Spinal cord (tissue), 10 donors: Measurements from ENCODE around the gene RPS6KB1. TPM values are rescaled to one million over a fixed set of nuclear protein-coding genes. Genes with fewer than 3 reads are reported as not detected.
"Not testable (repeated sequence)": the region's sequence is repeated elsewhere in the genome, so short reads cannot be mapped to it uniquely, and the experiment has no call there.

ENCODE experiments used
- DNase-seq, 6 donors: peaks; one replicate each; pipeline versions ENCODE4 v3.0.0 to v3.0.0-alpha.2; 2013 to 2015; ENCODE audit warnings: low spot score in 6 of 6, low read depth in 4 of 6
- H3K27ac ChIP-seq: one replicate; pipeline ENCODE4 v1.5.1; 2013; ENCODE audit warnings: low read depth, low read length, control low read depth
- H3K27me3 ChIP-seq: one replicate; pipeline ENCODE4 v1.6.1; 2013; ENCODE audit warnings: low read length; ENCODE audit not compliant: control insufficient read depth, insufficient read depth
- H3K36me3 ChIP-seq: one replicate; pipeline ENCODE4 v1.6.1; 2013; ENCODE audit warnings: low read length; ENCODE audit not compliant: control insufficient read depth, insufficient read depth
- H3K4me1 ChIP-seq: one replicate; pipeline ENCODE4 v1.6.1; 2013; ENCODE audit warnings: low read length; ENCODE audit not compliant: control insufficient read depth, insufficient read depth
- H3K4me3 ChIP-seq: one replicate; pipeline ENCODE4 v1.5.1; 2013; ENCODE audit warnings: low read depth, low read length, control low read depth
- H3K9me3 ChIP-seq: one replicate; pipeline ENCODE4 v1.6.1; 2013; ENCODE audit warnings: low read length; ENCODE audit not compliant: control insufficient read depth, insufficient read depth
- WGBS: methylation state at CpG from one replicate; pipeline ENCODE4 v1.1.5; 2013; ENCODE audit warnings: missing lambda C conversion rate; ENCODE audit not compliant: insufficient coverage; 5-methylcytosine and 5-hydroxymethylcytosine counted together
- polyA plus RNA-seq, 2 donors: library from polyadenylated mRNA; unstranded; fragments of 120-200 nt; gene quantifications; one replicate each; pipeline ENCODE4 v1.2.1, GENCODE V29; 2013; ENCODE audit not compliant: insufficient read length in 2 of 2
- total RNA-seq, 2 donors: library from RNA; depleted of rRNA in 1 of 2; stranded (reverse); fragments of 120-200 nt in 1 of 2; fragments of >200 nt in 1 of 2; gene quantifications; one replicate each; pipeline versions ENCODE4 v1.2.3 to v1.2.4, GENCODE V29; 2013 to 2014
- donor health status: healthy.

The RPS6KB1 gene
- total and polyA plus RNA-seq, 4 donors, result 29.2 to 41.6 (median 31.6) TPM

DNA sequence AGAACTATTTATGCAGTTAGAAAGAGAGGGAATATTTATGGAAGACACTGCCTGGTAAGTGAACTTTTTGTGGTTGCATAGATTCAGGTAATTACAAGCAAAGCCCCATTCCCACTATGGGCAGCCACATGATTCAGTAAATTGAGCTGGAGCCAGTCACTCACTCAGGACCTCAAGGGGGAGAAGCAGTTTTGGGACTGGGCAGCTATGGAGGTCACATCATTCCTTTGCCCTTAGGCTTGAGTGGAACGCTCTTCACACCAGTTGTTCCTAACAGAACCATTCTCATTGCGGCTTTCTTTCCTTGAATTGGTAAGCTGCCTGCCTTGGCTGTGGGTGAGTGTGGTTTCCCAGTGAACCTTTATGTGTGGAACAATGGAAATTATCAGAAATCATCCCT, 37.2 kb downstream of the RPS6KB1 start:
- H3K4me3 ChIP-seq, DNase-seq, H3K4me1 ChIP-seq, H3K27me3 ChIP-seq, H3K27ac ChIP-seq, H3K9me3 ChIP-seq: not testable (repeated sequence)
- no CpG with 5 or more reads among the region's 2 CpGs for WGBS
- H3K36me3 ChIP-seq, result peaks cover 29% of the 10 kb centered on the region

DNA sequence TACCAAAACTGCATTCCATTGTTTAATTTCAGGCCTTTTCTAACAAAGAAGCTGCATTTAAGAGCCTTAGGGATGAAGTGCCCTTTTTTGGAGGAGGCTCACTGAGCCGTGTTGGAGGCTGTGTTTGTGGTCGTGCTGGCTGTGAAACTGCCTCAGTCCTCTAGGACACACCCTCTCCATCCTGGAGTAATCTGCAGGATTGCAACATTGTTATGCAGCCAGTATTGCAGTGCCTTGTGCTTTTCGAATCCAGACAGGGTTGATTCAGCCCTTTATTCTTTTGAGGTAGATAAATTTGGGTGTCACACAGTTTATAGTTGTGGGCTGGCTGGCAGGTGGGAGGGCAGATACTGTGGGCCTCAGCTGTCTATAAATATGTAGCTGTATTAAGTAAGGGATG, 37.8 kb downstream of the RPS6KB1 start:
- peaks cover 31% of the 10 kb centered on the region for H3K36me3 ChIP-seq
- H3K27ac ChIP-seq, DNase-seq, H3K9me3 ChIP-seq, H3K4me1 ChIP-seq, H3K4me3 ChIP-seq, H3K27me3 ChIP-seq: not testable (repeated sequence)
- WGBS, result 88% methylated on average over 1 of the region's 3 CpGs

- H3K27me3 ChIP-seq, H3K9me3 ChIP-seq, H3K4me3 ChIP-seq, H3K4me1 ChIP-seq, H3K27ac ChIP-seq, DNase-seq: not testable (repeated sequence)
- no CpG with 5 or more reads among the region's 1 CpG for WGBS
- H3K36me3 ChIP-seq, result peaks cover 26% of the 10 kb centered on the region
Measured at GRCh38 chr17:59933317-59933716, 40.4 kb downstream of the RPS6KB1 start.

GRCh38 chr17:59940697-59941096, 47.8 kb downstream of the RPS6KB1 start:
- H3K4me3 ChIP-seq, H3K4me1 ChIP-seq, H3K27ac ChIP-seq, H3K9me3 ChIP-seq, DNase-seq, H3K27me3 ChIP-seq: not testable (repeated sequence)
- WGBS, result no CpG with 5 or more reads among the region's 3 CpGs
- peaks cover 31% of the 10 kb centered on the region for H3K36me3 ChIP-seq

- no peak overlapping the region for H3K4me3 ChIP-seq
- peaks cover 31% of the 10 kb centered on the region for H3K36me3 ChIP-seq
- H3K4me1 ChIP-seq, result no peaks in the 10 kb centered on the region
- H3K9me3 ChIP-seq, result no peaks in the 10 kb centered on the region
- no peaks in the 10 kb centered on the region for H3K27me3 ChIP-seq
- no peak overlapping the region for H3K27ac ChIP-seq
- WGBS, result no CpG with 5 or more reads among the region's 1 CpG
- DNase-seq, result no peak
Measured at GRCh38 chr17:59941131-59941530, 48.2 kb downstream of the RPS6KB1 start.

GRCh38 chr17:59946433-59946832, 53.5 kb downstream of the RPS6KB1 start:
- H3K27ac ChIP-seq, H3K27me3 ChIP-seq, H3K4me3 ChIP-seq, H3K4me1 ChIP-seq, DNase-seq, H3K9me3 ChIP-seq: not testable (repeated sequence)
- WGBS, result no CpG with 5 or more reads among the region's 7 CpGs
- H3K36me3 ChIP-seq, result peaks cover 19% of the 10 kb centered on the region

GRCh38 chr17:59947310-59947709, 54.4 kb downstream of the RPS6KB1 start:
- H3K4me1 ChIP-seq, H3K4me3 ChIP-seq, H3K27ac ChIP-seq, H3K9me3 ChIP-seq, DNase-seq, H3K27me3 ChIP-seq: not testable (repeated sequence)
- no CpG with 5 or more reads among the region's 4 CpGs for WGBS
- H3K36me3 ChIP-seq, result peaks cover 14% of the 10 kb centered on the region

DNA sequence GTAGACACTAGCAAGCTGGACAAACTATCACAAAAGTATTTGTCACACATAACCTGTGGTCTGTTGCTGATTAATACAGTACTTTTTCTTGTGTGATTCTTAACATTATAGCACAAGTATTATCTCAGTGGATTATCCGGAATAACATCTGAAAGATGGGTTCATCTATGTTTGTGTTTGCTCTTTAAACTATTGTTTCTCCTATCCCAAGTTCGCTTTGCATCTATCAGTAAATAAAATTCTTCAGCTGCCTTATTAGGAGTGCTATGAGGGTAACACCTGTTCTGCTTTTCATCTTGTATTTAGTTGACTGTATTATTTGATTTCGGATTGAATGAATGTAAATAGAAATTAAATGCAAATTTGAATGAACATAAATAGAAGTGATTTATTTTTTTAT, 57.1 kb downstream of the RPS6KB1 start:
- no peak for DNase-seq
- no CpG with 5 or more reads among the region's 3 CpGs for WGBS
- H3K27ac ChIP-seq, result no peak overlapping the region
- H3K4me3 ChIP-seq, result no peak overlapping the region
- no peaks in the 10 kb centered on the region for H3K27me3 ChIP-seq
- H3K9me3 ChIP-seq, result no peaks in the 10 kb centered on the region
- H3K36me3 ChIP-seq, result peaks cover 4% of the 10 kb centered on the region
- H3K4me1 ChIP-seq, result no peaks in the 10 kb centered on the region

- no peaks in the 10 kb centered on the region for H3K27me3 ChIP-seq
- no peaks in the 10 kb centered on the region for H3K9me3 ChIP-seq
- H3K36me3 ChIP-seq, result no peaks in the 10 kb centered on the region
- H3K4me3 ChIP-seq, result no peak overlapping the region
- no peaks in the 10 kb centered on the region for H3K4me1 ChIP-seq
- no CpG with 5 or more reads among the region's 3 CpGs for WGBS
- no peak overlapping the region for H3K27ac ChIP-seq
- no peak for DNase-seq
Measured at GRCh38 chr17:59954856-59955255, 61.9 kb downstream of the RPS6KB1 start.

DNA sequence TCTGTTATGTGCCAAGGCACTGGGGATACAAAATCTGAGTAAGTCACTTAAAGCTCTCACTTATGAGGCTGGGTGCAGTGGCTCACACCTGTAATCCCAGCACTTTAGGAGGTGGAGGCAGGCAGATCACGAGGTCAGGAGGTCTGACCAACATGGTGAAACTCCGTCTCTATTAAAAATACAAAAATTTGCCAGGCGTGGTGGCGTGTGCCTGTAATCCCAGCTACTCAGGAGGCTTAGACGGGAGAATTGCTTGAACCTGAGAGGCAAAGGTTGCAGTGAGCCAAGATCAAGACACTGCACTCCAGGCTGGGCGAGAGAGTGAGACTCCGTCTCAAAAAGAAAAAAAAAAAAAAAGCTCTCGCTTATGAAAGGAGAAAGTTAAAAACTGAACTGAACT, 66.7 kb downstream of the RPS6KB1 start:
- not testable (repeated sequence) for H3K36me3 ChIP-seq, H3K9me3 ChIP-seq, H3K27me3 ChIP-seq, DNase-seq, H3K4me3 ChIP-seq, H3K4me1 ChIP-seq, H3K27ac ChIP-seq
- WGBS, result no CpG with 5 or more reads among the region's 8 CpGs
